ENCODE data around the gene SLC22A25.
"Not testable (repeated sequence)": the region's sequence is repeated elsewhere in the genome, so short reads cannot be mapped to it uniquely, and the experiment has no call there.

Gene SLC22A25

GRCh38 chr11:63243533-63243932, at the start of gene SLC22A25:
Gene SLC22A25, minus strand, starts transcription at chr11:63243599. Its CDS starts 13,947 bp downstream, at chr11:63229652.
- H3K36me3 Mint-ChIP-seq: no peaks in the 10 kb centered on the region
- H3K4me3 Mint-ChIP-seq: peak within 1 kb of the TSS; percentile 62
- no peaks in the 10 kb centered on the region for H3K9me3 Mint-ChIP-seq
- H3K27me3 Mint-ChIP-seq: peaks cover 8% of the 10 kb centered on the region
- H3K27ac Mint-ChIP-seq: peak within 1 kb of the TSS; percentile 11
- peaks cover 41% of the 10 kb centered on the region for H3K4me1 Mint-ChIP-seq

- Mint-ChIP-seq H3K36me3 (peaks cover 5% of the 10 kb centered on the region), H3K4me3 (no peak overlapping the region), H3K27ac (no peak overlapping the region), H3K27me3 (peaks cover 20% of the 10 kb centered on the region), H3K9me3 (peaks cover 20% of the 10 kb centered on the region), H3K4me1 (no peaks in the 10 kb centered on the region)
Measured at GRCh38 chr11:63290285-63290684, 46.9 kb upstream of the SLC22A25 start.

GRCh38 chr11:63289658-63290057, 46.3 kb upstream of the SLC22A25 start:
- Mint-ChIP-seq H3K9me3 (peaks cover 19% of the 10 kb centered on the region), H3K27ac (no peak overlapping the region), H3K27me3 (peaks cover 22% of the 10 kb centered on the region), H3K4me3 (no peak overlapping the region), H3K4me1 (no peaks in the 10 kb centered on the region), H3K36me3 (peaks cover 5% of the 10 kb centered on the region)

GRCh38 chr11:63282579-63282978, 39.2 kb upstream of the SLC22A25 start:
- H3K4me3 Mint-ChIP-seq: no peak overlapping the region
- H3K27me3 Mint-ChIP-seq: peaks cover 33% of the 10 kb centered on the region

GRCh38 chr11:63280920-63281319, 37.5 kb upstream of the SLC22A25 start:
- H3K27ac Mint-ChIP-seq: no peak overlapping the region
- H3K36me3 Mint-ChIP-seq: no peaks in the 10 kb centered on the region
- no peak overlapping the region for H3K4me3 Mint-ChIP-seq
- H3K4me1 Mint-ChIP-seq: peaks cover 4% of the 10 kb centered on the region
- peaks cover 24% of the 10 kb centered on the region for H3K27me3 Mint-ChIP-seq
- H3K9me3 Mint-ChIP-seq: peaks cover under 1% of the 10 kb centered on the region

More at GRCh38 chr11:63282579-63282978, 39.2 kb upstream of the SLC22A25 start:
- Mint-ChIP-seq H3K36me3 (peaks cover 1% of the 10 kb centered on the region), H3K4me1 (peaks cover 4% of the 10 kb centered on the region), H3K9me3 (peaks cover 4% of the 10 kb centered on the region), H3K27ac (no peak overlapping the region)

GRCh38 chr11:63277345-63277943, 34.0 kb upstream of the SLC22A25 start:
- H3K36me3 Mint-ChIP-seq: no peaks in the 10 kb centered on the region
- peaks cover 4% of the 10 kb centered on the region for H3K4me1 Mint-ChIP-seq
- no peak overlapping the region for H3K27ac Mint-ChIP-seq
- no peak overlapping the region for H3K4me3 Mint-ChIP-seq
- peaks cover 7% of the 10 kb centered on the region for H3K9me3 Mint-ChIP-seq
- H3K27me3 Mint-ChIP-seq: peaks cover 8% of the 10 kb centered on the region

- Mint-ChIP-seq H3K4me3 (no peak overlapping the region), H3K9me3 (peaks cover 7% of the 10 kb centered on the region), H3K4me1 (no peaks in the 10 kb centered on the region), H3K36me3 (no peaks in the 10 kb centered on the region), H3K27me3 (peaks cover 9% of the 10 kb centered on the region), H3K27ac (no peak overlapping the region)
Measured at GRCh38 chr11:63274776-63275175, 31.4 kb upstream of the SLC22A25 start.

- H3K4me1 Mint-ChIP-seq: no peaks in the 10 kb centered on the region
Measured at GRCh38 chr11:63273685-63274084, 30.3 kb upstream of the SLC22A25 start.

GRCh38 chr11:63262547-63262946, 19.1 kb upstream of the SLC22A25 start:
- Mint-ChIP-seq H3K4me1 (no peaks in the 10 kb centered on the region), H3K4me3 (no peak overlapping the region), H3K27me3 (peaks cover 2% of the 10 kb centered on the region), H3K9me3 (no peaks in the 10 kb centered on the region), H3K27ac (no peak overlapping the region), H3K36me3 (no peaks in the 10 kb centered on the region)

More at GRCh38 chr11:63273685-63274084, 30.3 kb upstream of the SLC22A25 start:
- no peak overlapping the region for H3K27ac Mint-ChIP-seq
- H3K27me3 Mint-ChIP-seq: peaks cover 7% of the 10 kb centered on the region
- H3K9me3 Mint-ChIP-seq: peaks cover 7% of the 10 kb centered on the region
- H3K4me3 Mint-ChIP-seq: no peak overlapping the region
- H3K36me3 Mint-ChIP-seq: peaks cover 2% of the 10 kb centered on the region

- Mint-ChIP-seq H3K27ac (no peak overlapping the region), H3K4me1 (no peaks in the 10 kb centered on the region), H3K27me3 (peaks cover 8% of the 10 kb centered on the region), H3K9me3 (no peaks in the 10 kb centered on the region), H3K36me3 (no peaks in the 10 kb centered on the region), H3K4me3 (no peak overlapping the region)
Measured at GRCh38 chr11:63251312-63251711, 7.9 kb upstream of the SLC22A25 start.

- no peaks in the 10 kb centered on the region for H3K4me1 Mint-ChIP-seq
- peaks cover 12% of the 10 kb centered on the region for H3K27me3 Mint-ChIP-seq
- H3K36me3 Mint-ChIP-seq: no peaks in the 10 kb centered on the region
- H3K27ac Mint-ChIP-seq: no peak overlapping the region
- H3K4me3 Mint-ChIP-seq: no peak overlapping the region
- no peaks in the 10 kb centered on the region for H3K9me3 Mint-ChIP-seq
Measured at GRCh38 chr11:63250162-63251050, 7.0 kb upstream of the SLC22A25 start.

- Mint-ChIP-seq H3K36me3 (no peaks in the 10 kb centered on the region), H3K9me3 (no peaks in the 10 kb centered on the region), H3K27ac (no peak overlapping the region), H3K27me3 (peaks cover 12% of the 10 kb centered on the region), H3K4me1 (no peaks in the 10 kb centered on the region), H3K4me3 (no peak overlapping the region)
Measured at GRCh38 chr11:63248966-63249365, 5.6 kb upstream of the SLC22A25 start.

- not testable (repeated sequence) for H3K36me3 Mint-ChIP-seq, H3K4me3 Mint-ChIP-seq, H3K9me3 Mint-ChIP-seq, H3K27ac Mint-ChIP-seq
- peaks cover 11% of the 10 kb centered on the region for H3K4me1 Mint-ChIP-seq
- H3K27me3 Mint-ChIP-seq: peaks cover 12% of the 10 kb centered on the region
Measured at GRCh38 chr11:63247237-63248002, 4.0 kb upstream of the SLC22A25 start.

GRCh38 chr11:63246045-63246444, 2.6 kb upstream of the SLC22A25 start:
- Mint-ChIP-seq H3K36me3 (no peaks in the 10 kb centered on the region), H3K27me3 (peaks cover 12% of the 10 kb centered on the region), H3K27ac (no peak overlapping the region)

GRCh38 chr11:63244862-63245261, 1.5 kb upstream of the SLC22A25 start:
- no peak overlapping the region for H3K27ac Mint-ChIP-seq
- H3K36me3 Mint-ChIP-seq: no peaks in the 10 kb centered on the region
- no peaks in the 10 kb centered on the region for H3K9me3 Mint-ChIP-seq
- peaks cover 12% of the 10 kb centered on the region for H3K27me3 Mint-ChIP-seq
- H3K4me1 Mint-ChIP-seq: peaks cover 34% of the 10 kb centered on the region
- no peak overlapping the region for H3K4me3 Mint-ChIP-seq

More at GRCh38 chr11:63246045-63246444, 2.6 kb upstream of the SLC22A25 start:
- peaks cover 25% of the 10 kb centered on the region for H3K4me1 Mint-ChIP-seq
- H3K4me3 Mint-ChIP-seq: no peak overlapping the region
- no peaks in the 10 kb centered on the region for H3K9me3 Mint-ChIP-seq

Measured in activated naive CD4-positive, alpha-beta T cell treated with anti-CD3 and anti-CD28 coated beads, Interleukin-2, amount 50 U/mL, for 24 hours (primary cell).